Kidney (tissue), 14 donors: ENCODE measurements around the gene C1R. TPM values are rescaled to one million over a fixed set of nuclear protein-coding genes. Genes with fewer than 3 reads are reported as not detected.

Experiments used
- DNase-seq, 5 donors: peaks; one replicate each; pipeline ENCODE4 v3.0.0-alpha.2; 2013 to 2020
- FAIRE-seq: peaks from 2 replicates; lab custom pipeline; 2012; peaks lifted over from hg19 to GRCh38; lab: Jason Lieb, UNC
- H3K27ac ChIP-seq, 2 donors: one replicate each; pipeline ENCODE4 v1.7.0; 2013; ENCODE audit warnings: low read depth in 2 of 2, low read length in 2 of 2, inconsistent platforms in 1 of 2
- H3K27me3 ChIP-seq: one replicate; pipeline ENCODE4 v1.7.1; 2013; ENCODE audit warnings: low read length, inconsistent platforms; ENCODE audit not compliant: control insufficient read depth, insufficient read depth
- H3K36me3 ChIP-seq, 3 donors: one replicate each; pipeline versions ENCODE4 v1.7.0 to v1.7.1; 2013; ENCODE audit warnings: low read length in 3 of 3, control low read depth in 1 of 3, inconsistent platforms in 1 of 3; ENCODE audit not compliant: insufficient read depth in 3 of 3, control insufficient read depth in 2 of 3
- H3K4me1 ChIP-seq, 3 donors: one replicate each; pipeline versions ENCODE4 v1.7.0 to v1.7.1; 2013; ENCODE audit warnings: low read length in 3 of 3, inconsistent platforms in 1 of 3, low read depth in 1 of 3; ENCODE audit not compliant: control insufficient read depth in 2 of 3, insufficient read depth in 2 of 3
- H3K4me3 ChIP-seq, 3 donors: one replicate each; pipeline versions ENCODE4 v1.7.0 to v1.8.1; 2013; ENCODE audit warnings: low read length in 3 of 3, control low read depth in 1 of 3, inconsistent platforms in 1 of 3
- H3K9ac ChIP-seq, 3 donors: one replicate each; pipeline versions ENCODE4 v1.7.0 to v1.7.1; 2013; ENCODE audit warnings: low read length in 3 of 3, control low read depth in 1 of 3, inconsistent platforms in 1 of 3
- H3K9me3 ChIP-seq, 3 donors: one replicate each; pipeline versions ENCODE4 v1.7.0 to v1.7.1; 2013; ENCODE audit warnings: low read length in 3 of 3, control low read depth in 1 of 3, inconsistent platforms in 1 of 3; ENCODE audit not compliant: control insufficient read depth in 2 of 3, insufficient read depth in 1 of 3
- intact Hi-C: fragments of 100-400 bp; cut with DNase I; formaldehyde crosslinking; loops from one replicate; pipeline ENCODE4 v1.11.1; 2022
- polyA plus RNA-seq: library from polyadenylated mRNA; stranded (reverse); fragments of 350-450 nt; fragmentation: Illumina TruSeq; extraction: RNeasy Lipid Tissue Mini Kit (QIAGEN cat#74804); gene quantifications from one replicate; pipeline ENCODE4 v1.2.3, GENCODE V29; 2014; ENCODE audit warnings: low read depth, low replicate concordance; ENCODE audit not compliant: insufficient read depth
- total RNA-seq: library from RNA; stranded (reverse); fragmentation: NEBNext Ultra II Directional; extraction: Animal tissue kit (Norgen Biotek cat#: 25700); gene quantifications from one replicate; pipeline ENCODE4 v1.2.1, GENCODE V29; 2021
- TF ChIP-seq, protein P1 (sequence below): IDR thresholded peaks from 3 replicates; pipeline ENCODE4 v1.5.1; 2012; ENCODE audit warnings: mild to moderate bottlenecking, moderate library complexity, borderline replicate concordance; ENCODE audit not compliant: insufficient read depth; ENCODE audit errors: extremely low read depth
- donor health status: control.
- donor health status: control.
- donor health status: control.
- donor health status: control.
- donor health status: control.
- donor health status: DM: yes; HTN: yes; CAD: no.
- donor health status: Normal renal cell carcinoma (clear cell type).

The C1R gene
- total and polyA plus RNA-seq, 2 donors from 2014 or later: 183 to 514 TPM

DNA sequence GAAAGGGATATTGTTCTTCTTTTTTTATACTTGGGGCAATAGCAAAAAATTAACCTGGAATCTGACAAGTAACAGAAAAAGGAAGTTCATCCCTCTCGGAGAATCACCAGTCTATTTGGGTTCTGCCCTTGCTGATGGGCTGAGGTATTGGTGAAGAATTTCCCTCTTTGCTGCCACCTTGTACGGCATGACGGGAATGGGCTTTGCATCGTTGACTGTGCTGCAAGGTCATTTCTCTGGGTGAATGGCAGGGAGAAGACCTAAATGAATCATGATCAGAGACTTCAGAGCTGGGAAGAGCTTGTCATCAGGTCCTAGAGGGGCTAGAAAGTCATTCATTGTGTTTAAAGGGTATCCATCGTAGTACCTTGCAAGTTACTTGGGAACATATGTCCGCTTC is 19.7 kb downstream of the C1R start:
- H3K4me3 ChIP-seq: no peak overlapping the region
- peaks cover 0 to 2% (median 0%) of the 10 kb centered on the region in 3 donors for H3K36me3 ChIP-seq
- FAIRE-seq: no peak
- TF ChIP-seq, protein P1, sequence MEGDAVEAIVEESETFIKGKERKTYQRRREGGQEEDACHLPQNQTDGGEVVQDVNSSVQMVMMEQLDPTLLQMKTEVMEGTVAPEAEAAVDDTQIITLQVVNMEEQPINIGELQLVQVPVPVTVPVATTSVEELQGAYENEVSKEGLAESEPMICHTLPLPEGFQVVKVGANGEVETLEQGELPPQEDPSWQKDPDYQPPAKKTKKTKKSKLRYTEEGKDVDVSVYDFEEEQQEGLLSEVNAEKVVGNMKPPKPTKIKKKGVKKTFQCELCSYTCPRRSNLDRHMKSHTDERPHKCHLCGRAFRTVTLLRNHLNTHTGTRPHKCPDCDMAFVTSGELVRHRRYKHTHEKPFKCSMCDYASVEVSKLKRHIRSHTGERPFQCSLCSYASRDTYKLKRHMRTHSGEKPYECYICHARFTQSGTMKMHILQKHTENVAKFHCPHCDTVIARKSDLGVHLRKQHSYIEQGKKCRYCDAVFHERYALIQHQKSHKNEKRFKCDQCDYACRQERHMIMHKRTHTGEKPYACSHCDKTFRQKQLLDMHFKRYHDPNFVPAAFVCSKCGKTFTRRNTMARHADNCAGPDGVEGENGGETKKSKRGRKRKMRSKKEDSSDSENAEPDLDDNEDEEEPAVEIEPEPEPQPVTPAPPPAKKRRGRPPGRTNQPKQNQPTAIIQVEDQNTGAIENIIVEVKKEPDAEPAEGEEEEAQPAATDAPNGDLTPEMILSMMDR: no peak
- no peaks in the 10 kb centered on the region for H3K4me1 ChIP-seq
- H3K27ac ChIP-seq: no peak overlapping the region
- no peaks in the 10 kb centered on the region for H3K27me3 ChIP-seq
- intact Hi-C loops: no loop called here
- no peak overlapping the region for H3K9ac ChIP-seq
- no peaks in the 10 kb centered on the region for H3K9me3 ChIP-seq
- no peak for DNase-seq

DNA sequence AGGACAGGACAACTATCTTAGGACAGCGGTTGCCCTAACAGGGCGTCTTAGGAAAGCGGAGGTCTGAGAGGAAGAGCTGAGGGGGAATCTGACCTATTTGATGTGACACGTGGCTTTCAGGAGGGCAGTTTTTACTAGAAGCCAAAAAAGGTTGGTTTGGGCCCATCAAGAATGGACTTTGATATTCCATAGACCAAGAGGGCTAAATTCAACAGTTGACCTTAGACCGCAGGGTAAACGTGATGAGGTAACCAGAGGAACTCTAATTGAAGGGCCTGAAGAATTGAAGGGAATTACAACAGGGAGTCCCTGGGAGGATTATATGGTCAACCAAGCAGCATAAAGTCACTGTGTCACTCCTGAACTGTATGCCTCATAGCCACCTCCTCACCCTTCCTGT is 20.2 kb downstream of the C1R start:
- Histone ChIP-seq H3K27me3 (no peaks in the 10 kb centered on the region), H3K27ac (no peak overlapping the region), H3K9me3 (no peaks in the 10 kb centered on the region), H3K4me1 (no peaks in the 10 kb centered on the region), H3K4me3 (no peak overlapping the region), H3K9ac (no peak overlapping the region), H3K36me3 (peaks cover 0 to 2% (median 0%) of the 10 kb centered on the region in 3 donors)
- no peak for FAIRE-seq
- intact Hi-C loops: no loop called here
- no peak for DNase-seq
- TF ChIP-seq, protein P1: no peak

- no peak overlapping the region for H3K9ac ChIP-seq
- H3K9me3 ChIP-seq: no peaks in the 10 kb centered on the region
- no peak overlapping the region for H3K27ac ChIP-seq
- intact Hi-C loops: no loop called here
- FAIRE-seq (no peak), DNase-seq (no peak)
- no peak overlapping the region for H3K4me3 ChIP-seq
- TF ChIP-seq, protein P1: no peak
- H3K36me3 ChIP-seq: peaks cover 0 to 2% (median 0%) of the 10 kb centered on the region in 3 donors
- H3K4me1 ChIP-seq: no peaks in the 10 kb centered on the region
- H3K27me3 ChIP-seq: no peaks in the 10 kb centered on the region
Measured at GRCh38 chr12:7069386-7069785, 22.9 kb downstream of the C1R start.

- DNase-seq (no peak), FAIRE-seq (no peak)
- intact Hi-C loops: no loop called here
- Histone ChIP-seq H3K9me3 (no peaks in the 10 kb centered on the region), H3K27ac (no peak overlapping the region), H3K27me3 (no peaks in the 10 kb centered on the region), H3K4me3 (no peak overlapping the region), H3K4me1 (no peaks in the 10 kb centered on the region), H3K9ac (no peak overlapping the region), H3K36me3 (peaks cover 0 to 2% (median 0%) of the 10 kb centered on the region in 3 donors)
- TF ChIP-seq, protein P1: no peak
Measured at GRCh38 chr12:7068994-7069346, 23.3 kb downstream of the C1R start.
